HEK293 (cell line): Measurements from ENCODE around the gene KCTD11.

Experiments used
- CTCF ChIA-PET: fragments of 350-600 bp; formaldehyde crosslinking; extraction: SDS; loops from one replicate; lab custom pipeline; 2021; ENCODE audit warnings: antibody characterized with exemption; lab: Yijun Ruan, JAX
- POLR2A ChIA-PET: fragments of 300-600 bp; formaldehyde crosslinking; extraction: SDS; loops from one replicate; lab custom pipeline; 2020; ENCODE audit warnings: antibody characterized with exemption, inconsistent platforms; lab: Yijun Ruan, JAX
- H3K27ac ChIP-seq: fragments of 200-500 bp; sonication (Bioruptor generic); 2 replicates; pipeline ENCODE4 v1.5.1; 2014; ENCODE audit warnings: low read depth, low read length, control low read depth, inconsistent platforms; ENCODE audit errors: extremely low read depth
- H3K36me3 ChIP-seq, 2 experiments: fragments of 200-500 bp in 1 of 2; sonication (Bioruptor generic) in 1 of 2; 1 replicate in 1 of 2; 2 replicates in 1 of 2; pipeline ENCODE4 v1.5.1; 2014 to 2017; ENCODE audit warnings: inconsistent platforms in 2 of 2, low read length in 2 of 2; ENCODE audit not compliant: control insufficient read depth in 2 of 2, insufficient read depth in 1 of 2
- H3K4me1 ChIP-seq: fragments of 200-500 bp; sonication (Bioruptor generic); 2 replicates; pipeline ENCODE4 v1.5.1; 2014; ENCODE audit warnings: mild to moderate bottlenecking, low read length, inconsistent platforms; ENCODE audit not compliant: control insufficient read depth, insufficient read depth
- H3K4me3 ChIP-seq: 2 replicates; pipeline ENCODE4 v1.5.1; 2011; ENCODE audit warnings: low read depth, mild to moderate bottlenecking, control low read depth, low read length, moderate library complexity
- H3K9me3 ChIP-seq: fragments of 200-500 bp; sonication (Bioruptor generic); 2 replicates; pipeline ENCODE4 v1.5.1; 2014; ENCODE audit warnings: low read depth, low read length, inconsistent platforms; ENCODE audit not compliant: control insufficient read depth, insufficient read depth
- FEZF1 ChIP-seq: fragments of 450-650 bp; formaldehyde crosslinking; IDR thresholded peaks from 2 replicates; pipeline ENCODE4 v1.5.1; 2016; ENCODE audit warnings: missing biosample characterization, missing genetic modification characterization
- GLIS1 ChIP-seq: fragments of 450-650 bp; formaldehyde crosslinking; IDR thresholded peaks from 2 replicates; pipeline ENCODE4 v1.5.1; 2016; ENCODE audit warnings: missing biosample characterization, missing genetic modification characterization
- IKZF3 ChIP-seq: fragments of 450-650 bp; IDR thresholded peaks from 2 replicates; pipeline ENCODE4 v1.5.0; 2018; ENCODE audit warnings: missing biosample characterization, mild to moderate bottlenecking, missing genetic modification characterization, moderate library complexity
- MZF1 ChIP-seq: fragments of 450-650 bp; formaldehyde crosslinking; IDR thresholded peaks from 2 replicates; pipeline ENCODE4 v1.5.1; 2017; ENCODE audit warnings: missing biosample characterization, missing genetic modification characterization, borderline replicate concordance
- ZFP69B ChIP-seq: fragments of 450-650 bp; formaldehyde crosslinking; IDR thresholded peaks from 2 replicates; pipeline ENCODE4 v1.5.1; 2016; ENCODE audit warnings: missing biosample characterization, missing genetic modification characterization
- ZNF121 ChIP-seq: fragments of 450-650 bp; formaldehyde crosslinking; IDR thresholded peaks from 2 replicates; pipeline ENCODE4 v1.5.1; 2016; ENCODE audit warnings: missing biosample characterization, missing genetic modification characterization
- ZNF404 ChIP-seq: fragments of 450-650 bp; formaldehyde crosslinking; IDR thresholded peaks from 2 replicates; pipeline ENCODE4 v1.5.1; 2017; ENCODE audit warnings: missing biosample characterization, missing genetic modification characterization
- ZNF558 ChIP-seq: fragments of 450-650 bp; formaldehyde crosslinking; IDR thresholded peaks from 2 replicates; pipeline ENCODE4 v1.5.1; 2016; ENCODE audit warnings: missing biosample characterization, missing genetic modification characterization
- ZNF610 ChIP-seq: fragments of 450-650 bp; formaldehyde crosslinking; IDR thresholded peaks from 2 replicates; pipeline ENCODE4 v1.5.1; 2016; ENCODE audit warnings: missing biosample characterization, missing genetic modification characterization, borderline replicate concordance
- ZNF76 ChIP-seq: fragments of 450-650 bp; formaldehyde crosslinking; IDR thresholded peaks from 2 replicates; pipeline ENCODE4; 2016; ENCODE audit warnings: low read depth, missing biosample characterization, missing genetic modification characterization, borderline replicate concordance
- TF ChIP-seq, protein P1 (sequence below): fragments of 450-650 bp; formaldehyde crosslinking; IDR thresholded peaks from 2 replicates; pipeline ENCODE4 v1.5.1; 2016; ENCODE audit warnings: missing biosample characterization, missing genetic modification characterization
- TF ChIP-seq, protein P2 (sequence below): fragments of 450-650 bp; formaldehyde crosslinking; IDR thresholded peaks from 2 replicates; pipeline ENCODE4 v1.5.1; 2016; ENCODE audit warnings: missing biosample characterization, missing genetic modification characterization
- TF ChIP-seq, protein P3 (sequence below): fragments of 450-650 bp; formaldehyde crosslinking; IDR thresholded peaks from 2 replicates; pipeline ENCODE4 v1.5.1; 2016; ENCODE audit warnings: missing biosample characterization, missing genetic modification characterization, low read depth
- TF ChIP-seq, protein P4 (sequence below): fragments of 450-650 bp; formaldehyde crosslinking; IDR thresholded peaks from 2 replicates; pipeline ENCODE4 v1.5.1; 2016; ENCODE audit warnings: missing biosample characterization, missing genetic modification characterization
- TF ChIP-seq, protein P5 (sequence below): fragments of 450-650 bp; formaldehyde crosslinking; IDR thresholded peaks from 2 replicates; pipeline ENCODE4 v1.5.1; 2016; ENCODE audit warnings: missing biosample characterization, missing genetic modification characterization
- TF ChIP-seq, protein P6 (sequence below): fragments of 450-650 bp; formaldehyde crosslinking; IDR thresholded peaks from 2 replicates; pipeline ENCODE4 v1.5.1; 2016; ENCODE audit warnings: missing biosample characterization, missing genetic modification characterization

Gene KCTD11

DNA sequence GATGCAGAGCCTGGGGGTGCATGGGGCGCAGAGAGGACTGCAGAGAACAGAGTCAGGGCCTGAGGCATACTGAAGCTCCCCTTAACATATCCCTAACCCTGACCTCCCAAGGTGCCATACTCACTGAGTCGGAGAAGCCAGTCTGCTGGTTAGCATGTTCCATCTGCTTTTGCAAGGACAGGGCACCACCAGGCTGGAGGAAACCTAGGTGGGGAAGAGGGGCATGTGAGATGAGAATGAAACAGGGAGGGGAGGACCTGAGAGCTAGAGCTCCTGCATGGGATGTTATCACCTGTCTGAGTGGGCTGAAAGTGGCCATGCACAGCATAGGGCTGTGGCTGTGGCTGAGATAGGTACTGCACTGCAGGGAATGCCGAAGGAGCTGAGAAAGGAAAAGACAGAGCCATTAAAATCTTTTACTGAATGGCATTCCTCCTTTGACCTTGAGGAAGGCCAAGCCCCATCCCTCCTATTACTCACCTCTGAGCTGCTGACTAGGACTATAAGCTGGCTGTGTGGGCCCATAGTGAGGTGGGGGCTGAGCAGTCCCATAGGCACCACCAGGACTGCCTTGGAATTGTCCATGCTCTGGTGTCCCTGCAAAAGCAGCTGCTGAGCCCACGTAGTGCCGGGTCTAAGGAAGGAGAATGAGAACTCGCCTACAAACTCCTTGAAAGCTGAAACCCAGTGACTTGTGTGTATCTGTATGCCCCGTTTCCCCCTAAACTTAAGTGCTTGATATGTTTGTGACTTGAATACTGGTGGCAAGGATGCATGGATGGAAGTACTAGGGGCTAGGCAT is 38.7 kb upstream of the KCTD11 start:
- CTCF ChIA-PET: interaction anchor here (0.6 to 4.1 kb wide), 12 partner anchors 9 to 1102 kb away, joined by 3 to 22 read pairs (median 4); partner anchors contain the start of genes ACADVL, DLG4 and NEURL4
- H3K27ac ChIP-seq: peak overlapping the region; percentile 54
- no peak overlapping the region for H3K4me3 ChIP-seq
- TF ChIP-seq IKZF3 (tag by site-specific recombination) (0 out of 2 replicates have a peak, but pooled peaks have one; percentile 36), ZNF76 (tag by site-specific recombination) (no peak), GLIS1 (no peak), ZNF558 (no peak), ZFP69B (tag by site-specific recombination) (peak; percentile 91), FEZF1 (tag by site-specific recombination) (peak; percentile 67), ZNF610 (tag by site-specific recombination) (no peak), MZF1 (tag by site-specific recombination) (no peak), ZNF121 (tag by site-specific recombination) (no peak), ZNF404 (tag by site-specific recombination) (no peak)
- TF ChIP-seq, protein P1, sequence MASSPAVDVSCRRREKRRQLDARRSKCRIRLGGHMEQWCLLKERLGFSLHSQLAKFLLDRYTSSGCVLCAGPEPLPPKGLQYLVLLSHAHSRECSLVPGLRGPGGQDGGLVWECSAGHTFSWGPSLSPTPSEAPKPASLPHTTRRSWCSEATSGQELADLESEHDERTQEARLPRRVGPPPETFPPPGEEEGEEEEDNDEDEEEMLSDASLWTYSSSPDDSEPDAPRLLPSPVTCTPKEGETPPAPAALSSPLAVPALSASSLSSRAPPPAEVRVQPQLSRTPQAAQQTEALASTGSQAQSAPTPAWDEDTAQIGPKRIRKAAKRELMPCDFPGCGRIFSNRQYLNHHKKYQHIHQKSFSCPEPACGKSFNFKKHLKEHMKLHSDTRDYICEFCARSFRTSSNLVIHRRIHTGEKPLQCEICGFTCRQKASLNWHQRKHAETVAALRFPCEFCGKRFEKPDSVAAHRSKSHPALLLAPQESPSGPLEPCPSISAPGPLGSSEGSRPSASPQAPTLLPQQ (tag by site-specific recombination): peak; percentile 90
- TF ChIP-seq, protein P2, sequence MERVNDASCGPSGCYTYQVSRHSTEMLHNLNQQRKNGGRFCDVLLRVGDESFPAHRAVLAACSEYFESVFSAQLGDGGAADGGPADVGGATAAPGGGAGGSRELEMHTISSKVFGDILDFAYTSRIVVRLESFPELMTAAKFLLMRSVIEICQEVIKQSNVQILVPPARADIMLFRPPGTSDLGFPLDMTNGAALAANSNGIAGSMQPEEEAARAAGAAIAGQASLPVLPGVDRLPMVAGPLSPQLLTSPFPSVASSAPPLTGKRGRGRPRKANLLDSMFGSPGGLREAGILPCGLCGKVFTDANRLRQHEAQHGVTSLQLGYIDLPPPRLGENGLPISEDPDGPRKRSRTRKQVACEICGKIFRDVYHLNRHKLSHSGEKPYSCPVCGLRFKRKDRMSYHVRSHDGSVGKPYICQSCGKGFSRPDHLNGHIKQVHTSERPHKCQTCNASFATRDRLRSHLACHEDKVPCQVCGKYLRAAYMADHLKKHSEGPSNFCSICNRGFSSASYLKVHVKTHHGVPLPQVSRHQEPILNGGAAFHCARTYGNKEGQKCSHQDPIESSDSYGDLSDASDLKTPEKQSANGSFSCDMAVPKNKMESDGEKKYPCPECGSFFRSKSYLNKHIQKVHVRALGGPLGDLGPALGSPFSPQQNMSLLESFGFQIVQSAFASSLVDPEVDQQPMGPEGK (tag by site-specific recombination): peak; percentile 19; the same call in 1 of the 2 replicates
- TF ChIP-seq, protein P3, sequence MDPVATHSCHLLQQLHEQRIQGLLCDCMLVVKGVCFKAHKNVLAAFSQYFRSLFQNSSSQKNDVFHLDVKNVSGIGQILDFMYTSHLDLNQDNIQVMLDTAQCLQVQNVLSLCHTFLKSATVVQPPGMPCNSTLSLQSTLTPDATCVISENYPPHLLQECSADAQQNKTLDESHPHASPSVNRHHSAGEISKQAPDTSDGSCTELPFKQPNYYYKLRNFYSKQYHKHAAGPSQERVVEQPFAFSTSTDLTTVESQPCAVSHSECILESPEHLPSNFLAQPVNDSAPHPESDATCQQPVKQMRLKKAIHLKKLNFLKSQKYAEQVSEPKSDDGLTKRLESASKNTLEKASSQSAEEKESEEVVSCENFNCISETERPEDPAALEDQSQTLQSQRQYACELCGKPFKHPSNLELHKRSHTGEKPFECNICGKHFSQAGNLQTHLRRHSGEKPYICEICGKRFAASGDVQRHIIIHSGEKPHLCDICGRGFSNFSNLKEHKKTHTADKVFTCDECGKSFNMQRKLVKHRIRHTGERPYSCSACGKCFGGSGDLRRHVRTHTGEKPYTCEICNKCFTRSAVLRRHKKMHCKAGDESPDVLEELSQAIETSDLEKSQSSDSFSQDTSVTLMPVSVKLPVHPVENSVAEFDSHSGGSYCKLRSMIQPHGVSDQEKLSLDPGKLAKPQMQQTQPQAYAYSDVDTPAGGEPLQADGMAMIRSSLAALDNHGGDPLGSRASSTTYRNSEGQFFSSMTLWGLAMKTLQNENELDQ (tag by site-specific recombination): no peak
- TF ChIP-seq, protein P4, sequence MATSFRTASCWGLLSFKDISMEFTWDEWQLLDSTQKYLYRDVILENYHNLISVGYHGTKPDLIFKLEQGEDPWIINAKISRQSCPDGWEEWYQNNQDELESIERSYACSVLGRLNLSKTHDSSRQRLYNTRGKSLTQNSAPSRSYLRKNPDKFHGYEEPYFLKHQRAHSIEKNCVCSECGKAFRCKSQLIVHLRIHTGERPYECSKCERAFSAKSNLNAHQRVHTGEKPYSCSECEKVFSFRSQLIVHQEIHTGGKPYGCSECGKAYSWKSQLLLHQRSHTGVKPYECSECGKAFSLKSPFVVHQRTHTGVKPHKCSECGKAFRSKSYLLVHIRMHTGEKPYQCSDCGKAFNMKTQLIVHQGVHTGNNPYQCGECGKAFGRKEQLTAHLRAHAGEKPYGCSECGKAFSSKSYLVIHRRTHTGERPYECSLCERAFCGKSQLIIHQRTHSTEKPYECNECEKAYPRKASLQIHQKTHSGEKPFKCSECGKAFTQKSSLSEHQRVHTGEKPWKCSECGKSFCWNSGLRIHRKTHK (tag by site-specific recombination): no peak
- TF ChIP-seq, protein P5, sequence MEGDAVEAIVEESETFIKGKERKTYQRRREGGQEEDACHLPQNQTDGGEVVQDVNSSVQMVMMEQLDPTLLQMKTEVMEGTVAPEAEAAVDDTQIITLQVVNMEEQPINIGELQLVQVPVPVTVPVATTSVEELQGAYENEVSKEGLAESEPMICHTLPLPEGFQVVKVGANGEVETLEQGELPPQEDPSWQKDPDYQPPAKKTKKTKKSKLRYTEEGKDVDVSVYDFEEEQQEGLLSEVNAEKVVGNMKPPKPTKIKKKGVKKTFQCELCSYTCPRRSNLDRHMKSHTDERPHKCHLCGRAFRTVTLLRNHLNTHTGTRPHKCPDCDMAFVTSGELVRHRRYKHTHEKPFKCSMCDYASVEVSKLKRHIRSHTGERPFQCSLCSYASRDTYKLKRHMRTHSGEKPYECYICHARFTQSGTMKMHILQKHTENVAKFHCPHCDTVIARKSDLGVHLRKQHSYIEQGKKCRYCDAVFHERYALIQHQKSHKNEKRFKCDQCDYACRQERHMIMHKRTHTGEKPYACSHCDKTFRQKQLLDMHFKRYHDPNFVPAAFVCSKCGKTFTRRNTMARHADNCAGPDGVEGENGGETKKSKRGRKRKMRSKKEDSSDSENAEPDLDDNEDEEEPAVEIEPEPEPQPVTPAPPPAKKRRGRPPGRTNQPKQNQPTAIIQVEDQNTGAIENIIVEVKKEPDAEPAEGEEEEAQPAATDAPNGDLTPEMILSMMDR (tag by site-specific recombination): 0 out of 2 replicates have a peak, but pooled peaks have one; percentile 46
- TF ChIP-seq, protein P6, sequence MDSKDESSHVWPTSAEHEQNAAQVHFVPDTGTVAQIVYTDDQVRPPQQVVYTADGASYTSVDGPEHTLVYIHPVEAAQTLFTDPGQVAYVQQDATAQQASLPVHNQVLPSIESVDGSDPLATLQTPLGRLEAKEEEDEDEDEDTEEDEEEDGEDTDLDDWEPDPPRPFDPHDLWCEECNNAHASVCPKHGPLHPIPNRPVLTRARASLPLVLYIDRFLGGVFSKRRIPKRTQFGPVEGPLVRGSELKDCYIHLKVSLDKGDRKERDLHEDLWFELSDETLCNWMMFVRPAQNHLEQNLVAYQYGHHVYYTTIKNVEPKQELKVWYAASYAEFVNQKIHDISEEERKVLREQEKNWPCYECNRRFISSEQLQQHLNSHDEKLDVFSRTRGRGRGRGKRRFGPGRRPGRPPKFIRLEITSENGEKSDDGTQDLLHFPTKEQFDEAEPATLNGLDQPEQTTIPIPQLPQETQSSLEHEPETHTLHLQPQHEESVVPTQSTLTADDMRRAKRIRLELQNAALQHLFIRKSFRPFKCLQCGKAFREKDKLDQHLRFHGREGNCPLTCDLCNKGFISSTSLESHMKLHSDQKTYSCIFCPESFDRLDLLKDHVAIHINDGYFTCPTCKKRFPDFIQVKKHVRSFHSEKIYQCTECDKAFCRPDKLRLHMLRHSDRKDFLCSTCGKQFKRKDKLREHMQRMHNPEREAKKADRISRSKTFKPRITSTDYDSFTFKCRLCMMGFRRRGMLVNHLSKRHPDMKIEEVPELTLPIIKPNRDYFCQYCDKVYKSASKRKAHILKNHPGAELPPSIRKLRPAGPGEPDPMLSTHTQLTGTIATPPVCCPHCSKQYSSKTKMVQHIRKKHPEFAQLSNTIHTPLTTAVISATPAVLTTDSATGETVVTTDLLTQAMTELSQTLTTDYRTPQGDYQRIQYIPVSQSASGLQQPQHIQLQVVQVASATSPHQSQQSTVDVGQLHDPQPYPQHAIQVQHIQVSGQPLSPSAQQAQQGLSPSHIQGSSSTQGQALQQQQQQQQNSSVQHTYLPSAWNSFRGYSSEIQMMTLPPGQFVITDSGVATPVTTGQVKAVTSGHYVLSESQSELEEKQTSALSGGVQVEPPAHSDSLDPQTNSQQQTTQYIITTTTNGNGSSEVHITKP (tag by site-specific recombination): peak; percentile 62
- no peaks in the 10 kb centered on the region for H3K9me3 ChIP-seq
- H3K36me3 ChIP-seq: peaks cover 42 to 75% of the 10 kb centered on the region in 2 experiments
- POLR2A ChIA-PET: interaction anchor here (1.0 to 4.1 kb wide), 12 partner anchors 9 to 260 kb away, joined by 3 to 42 read pairs (median 4); partner anchors contain the start of genes ACADVL, DLG4, DVL2 and GABARAP
- peaks cover 19% of the 10 kb centered on the region for H3K4me1 ChIP-seq
